Ascending aorta (tissue), 2 donors: ENCODE results near the gene CLCN2. TPM values are rescaled to one million over a fixed set of nuclear protein-coding genes. Genes with fewer than 3 reads are reported as not detected.

Experiments used
- DNase-seq, 2 donors: peaks; one replicate each; pipeline ENCODE4 v3.0.0-alpha.2; 2019; ENCODE audit warnings: low spot score in 2 of 2
- H3K27ac ChIP-seq, 2 donors: fragments of 200-600 bp; sonication (generic); one replicate each; pipeline ENCODE4 v1.5.1; 2016 to 2017; ENCODE audit warnings: mild to moderate bottlenecking in 1 of 2
- H3K27me3 ChIP-seq: fragments of 200-600 bp; sonication (generic); one replicate; pipeline ENCODE4 v1.5.1; 2017
- H3K36me3 ChIP-seq, 2 donors: fragments of 200-600 bp; sonication (generic); one replicate each; pipeline ENCODE4 v1.5.1; 2016
- H3K4me1 ChIP-seq, 2 donors: fragments of 200-600 bp; sonication (generic); one replicate each; pipeline ENCODE4 v1.5.1; 2016 to 2017; ENCODE audit warnings: mild to moderate bottlenecking in 1 of 2
- H3K4me3 ChIP-seq, 2 donors: fragments of 200-600 bp; sonication (generic); one replicate each; pipeline ENCODE4 v1.5.1; 2016 to 2017; ENCODE audit warnings: mild to moderate bottlenecking in 1 of 2
- H3K9me3 ChIP-seq, 2 donors: fragments of 200-600 bp; sonication (generic); one replicate each; pipeline ENCODE4 v1.5.1; 2016
- CTCF ChIP-seq, 3 experiments: fragments of 200-600 bp in 2 of 3; fragments of 450-650 bp in 1 of 3; sonication (generic) in 2 of 3; IDR thresholded peaks; one replicate each; pipeline ENCODE4 v1.5.1; 2016 to 2019; ENCODE audit warnings: antibody characterized with exemption in 3 of 3, mild to moderate bottlenecking in 1 of 3, moderate library complexity in 1 of 3
- intact Hi-C: fragments of 100-400 bp; cut with DNase I; formaldehyde crosslinking; loops from one replicate; pipeline ENCODE4 v1.15.1; 2023
- total RNA-seq: library from RNA; depleted of rRNA; stranded (reverse); fragments of >200 nt; gene quantifications from one replicate; pipeline ENCODE4 v1.1.0, GENCODE V29; 2016

Gene CLCN2
- total RNA-seq, 1 donor from 2014 or later: 31.2 TPM

GRCh38 chr3:184321666-184322065, 39.7 kb downstream of the CLCN2 start:
- intact Hi-C loops: no loop called here
- no peak for DNase-seq
- no peak for TF ChIP-seq CTCF (IDR thresholded peaks at IDR 0.05)
- Histone ChIP-seq H3K9me3 (no peaks in the 10 kb centered on the region), H3K27me3 (no peaks in the 10 kb centered on the region), H3K27ac (peak overlapping the region in 1 of 2 donors; percentile 95), H3K36me3 (peaks cover 73 to 75% of the 10 kb centered on the region in 2 donors), H3K4me1 (peaks cover 21 to 31% of the 10 kb centered on the region in 2 donors), H3K4me3 (no peak overlapping the region)

GRCh38 chr3:184320104-184320445, 41.3 kb downstream of the CLCN2 start:
- Histone ChIP-seq H3K9me3 (no peaks in the 10 kb centered on the region), H3K27ac (peak overlapping the region; percentile 90 to 95), H3K4me1 (peaks cover 30 to 43% of the 10 kb centered on the region in 2 donors), H3K36me3 (peaks cover 57 to 67% of the 10 kb centered on the region in 2 donors), H3K27me3 (no peaks in the 10 kb centered on the region), H3K4me3 (peak overlapping the region; percentile 52 to 79)
- intact Hi-C loops: loop anchor here (1.0 kb wide), 1 partner anchor 15 kb away; no protein-coding TSS in a partner anchor
- TF ChIP-seq CTCF (IDR thresholded peaks at IDR 0.05): no peak
- DNase-seq: peak; percentile 93 to 98

GRCh38 chr3:184317201-184317600, 44.2 kb downstream of the CLCN2 start:
- H3K27me3 ChIP-seq: no peaks in the 10 kb centered on the region
- no peak for TF ChIP-seq CTCF (IDR thresholded peaks at IDR 0.05)
- DNase-seq: no peak
- H3K9me3 ChIP-seq: no peaks in the 10 kb centered on the region
- H3K4me1 ChIP-seq: peaks cover 30 to 48% of the 10 kb centered on the region in 2 donors
- H3K4me3 ChIP-seq: peak overlapping the region in 1 of 2 donors; percentile 79
- peak overlapping the region; percentile 21 to 95 for H3K27ac ChIP-seq
- H3K36me3 ChIP-seq: peaks cover 28 to 38% of the 10 kb centered on the region in 2 donors
- intact Hi-C loops: loop anchor here (10.0 kb wide), 1 partner anchor 968 kb away; no protein-coding TSS in a partner anchor

- intact Hi-C loops: loop anchor here (10.0 kb wide), 1 partner anchor 968 kb away; no protein-coding TSS in a partner anchor
- H3K9me3 ChIP-seq: no peaks in the 10 kb centered on the region
- no peak for TF ChIP-seq CTCF (IDR thresholded peaks at IDR 0.05)
- H3K4me3 ChIP-seq: peak overlapping the region; percentile 76 to 79
- DNase-seq: no peak
- H3K27ac ChIP-seq: peak overlapping the region; percentile 95 to 98
- H3K27me3 ChIP-seq: no peaks in the 10 kb centered on the region
- H3K36me3 ChIP-seq: peaks cover 24 to 34% of the 10 kb centered on the region in 2 donors
- peaks cover 30 to 48% of the 10 kb centered on the region in 2 donors for H3K4me1 ChIP-seq
Measured at GRCh38 chr3:184316792-184317191, 44.6 kb downstream of the CLCN2 start.

- H3K27me3 ChIP-seq: no peaks in the 10 kb centered on the region
- H3K4me1 ChIP-seq: peaks cover 30 to 48% of the 10 kb centered on the region in 2 donors
- H3K27ac ChIP-seq: peak overlapping the region; percentile 95 to 98
- H3K9me3 ChIP-seq: no peaks in the 10 kb centered on the region
- TF ChIP-seq CTCF (IDR thresholded peaks at IDR 0.05): no peak
- intact Hi-C loops: loop anchor here (1.0 to 10.0 kb wide), 3 partner anchors 46 to 969 kb away; partner anchors contain the start of genes ALG3 and EEF1AKMT4
- DNase-seq: no peak
- H3K4me3 ChIP-seq: peak overlapping the region; percentile 76 to 79
- H3K36me3 ChIP-seq: peaks cover 17 to 27% of the 10 kb centered on the region in 2 donors
Measured at GRCh38 chr3:184315871-184316661, 45.3 kb downstream of the CLCN2 start.
